ENCODE measurements around the gene SDK2. TPM values are rescaled to one million over a fixed set of nuclear protein-coding genes. Genes with fewer than 3 reads are reported as not detected.

Gene SDK2
- total and polyA plus RNA-seq, 9 of the 15 experiments (the other 6 are each of a cell fraction or from before 2014, with no cell fraction given), result 0.04 TPM; not detected in 8

DNA sequence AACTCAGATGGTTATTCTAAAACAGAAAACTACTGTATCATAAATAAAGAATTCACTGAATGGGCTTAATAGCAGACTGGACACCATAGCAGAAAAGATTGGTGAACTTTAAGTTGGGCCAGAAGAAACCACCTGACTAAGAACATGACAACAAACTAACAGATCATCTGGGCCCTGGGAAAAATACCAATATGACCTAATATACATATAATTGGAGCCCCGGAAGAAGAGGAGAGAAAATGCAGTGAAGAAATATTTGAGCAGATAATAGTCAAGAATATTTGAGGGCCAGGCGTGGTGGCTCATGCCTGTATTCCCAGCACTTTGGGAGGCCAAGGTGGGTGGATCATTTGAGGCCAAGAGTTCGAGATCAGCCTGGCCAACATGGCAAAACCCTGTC, 25.5 kb upstream of the SDK2 start:
- Histone ChIP-seq H3K9ac (ENCODE audit: insufficient read depth in 1 of 2, low read depth in 2 of 2, low read length in 2 of 2) (no peak overlapping the region), H3K4me1 (replicated peaks in 1 of 2; ENCODE audit: control insufficient read depth in 2 of 2, insufficient read depth in 2 of 2, low read length in 2 of 2) (no peaks in the 10 kb centered on the region), H2AFZ (ENCODE audit: low read depth, low read length) (no peak overlapping the region), H3K4me2 (ENCODE audit: insufficient read depth, low read length) (no peak overlapping the region), H3K27ac (ENCODE audit: extremely low read depth, low read depth, low read length) (no peak overlapping the region), H3K9me3 (replicated peaks; ENCODE audit: control insufficient read depth, insufficient read depth, low read depth, low read length) (no peaks in the 10 kb centered on the region), H3K36me3 (ENCODE audit: control insufficient read depth, insufficient read depth, low read length) (no peaks in the 10 kb centered on the region), H3K27me3 (ENCODE audit: control insufficient read depth in 2 of 2, insufficient read depth in 2 of 2, low read length in 2 of 2) (no peaks in the 10 kb centered on the region), H4K20me1 (replicated peaks; ENCODE audit: control insufficient read depth, insufficient read depth, low read length) (no peaks in the 10 kb centered on the region), H3K9me1 (ENCODE audit: control insufficient read depth, insufficient read depth, low read length) (no peaks in the 10 kb centered on the region), H3K4me3 (no peak overlapping the region), H3K79me2 (ENCODE audit: control insufficient read depth, insufficient read depth, low read length) (no peaks in the 10 kb centered on the region)
- POLR2A ChIA-PET, result no interaction called here
- in situ Hi-C loops (cut with MboI) (no loop called here), intact Hi-C loops (cut with micrococcal nuclease) (no loop called here)
- no peak for DNase-seq (ENCODE audit: extremely low read depth in 1 of 4, low spot score in 3 of 4)
- no TSS peak for BruUV-seq (replicated peaks)
- TF ChIP-seq SAFB2 (IDR thresholded peaks at IDR 0.05; ENCODE audit: borderline replicate concordance, low read depth, low read length, severe bottlenecking) (no peak), SREBF1 (IDR thresholded peaks at IDR 0.05; ENCODE audit: borderline replicate concordance, low read depth, low read length) (no peak), ZNF311 (CRISPR knock-in tag; IDR thresholded peaks at IDR 0.05) (no peak), ZSCAN32 (CRISPR knock-in tag; IDR thresholded peaks at IDR 0.05) (no peak), PTRF (tag; IDR thresholded peaks at IDR 0.05) (no peak), FOS (IDR thresholded peaks at IDR 0.05; ENCODE audit: extremely low read depth, insufficient read length) (no peak)
- TF ChIP-seq, protein P1, sequence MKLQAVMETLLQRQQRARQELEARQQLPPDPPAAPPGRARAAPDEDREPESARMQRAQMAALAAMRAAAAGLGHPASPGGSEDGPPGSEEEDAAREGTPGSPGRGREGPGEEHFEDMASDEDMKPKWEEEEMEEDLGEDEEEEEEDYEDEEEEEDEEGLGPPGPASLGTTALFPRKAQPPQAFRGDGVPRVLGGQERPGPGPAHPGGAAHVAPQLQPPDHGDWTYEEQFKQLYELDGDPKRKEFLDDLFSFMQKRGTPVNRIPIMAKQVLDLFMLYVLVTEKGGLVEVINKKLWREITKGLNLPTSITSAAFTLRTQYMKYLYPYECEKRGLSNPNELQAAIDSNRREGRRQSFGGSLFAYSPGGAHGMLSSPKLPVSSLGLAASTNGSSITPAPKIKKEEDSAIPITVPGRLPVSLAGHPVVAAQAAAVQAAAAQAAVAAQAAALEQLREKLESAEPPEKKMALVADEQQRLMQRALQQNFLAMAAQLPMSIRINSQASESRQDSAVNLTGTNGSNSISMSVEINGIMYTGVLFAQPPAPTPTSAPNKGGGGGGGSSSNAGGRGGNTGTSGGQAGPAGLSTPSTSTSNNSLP (IDR thresholded peaks at IDR 0.05; ENCODE audit: borderline replicate concordance, low read depth, low read length), result no peak
- TF ChIP-seq, protein P2, sequence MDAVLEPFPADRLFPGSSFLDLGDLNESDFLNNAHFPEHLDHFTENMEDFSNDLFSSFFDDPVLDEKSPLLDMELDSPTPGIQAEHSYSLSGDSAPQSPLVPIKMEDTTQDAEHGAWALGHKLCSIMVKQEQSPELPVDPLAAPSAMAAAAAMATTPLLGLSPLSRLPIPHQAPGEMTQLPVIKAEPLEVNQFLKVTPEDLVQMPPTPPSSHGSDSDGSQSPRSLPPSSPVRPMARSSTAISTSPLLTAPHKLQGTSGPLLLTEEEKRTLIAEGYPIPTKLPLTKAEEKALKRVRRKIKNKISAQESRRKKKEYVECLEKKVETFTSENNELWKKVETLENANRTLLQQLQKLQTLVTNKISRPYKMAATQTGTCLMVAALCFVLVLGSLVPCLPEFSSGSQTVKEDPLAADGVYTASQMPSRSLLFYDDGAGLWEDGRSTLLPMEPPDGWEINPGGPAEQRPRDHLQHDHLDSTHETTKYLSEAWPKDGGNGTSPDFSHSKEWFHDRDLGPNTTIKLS (IDR thresholded peaks at IDR 0.05; ENCODE audit: borderline replicate concordance, low read depth), result no peak
- CTCF ChIA-PET (ENCODE audit: low intra/inter-chr PET ratio), result no interaction called here
- WGBS (ENCODE audit: insufficient coverage, low coverage, missing lambda C conversion rate), result 0% methylated on average over 2 of the region's 3 CpGs
- no peak for FAIRE-seq
- ATAC-seq, result no peak

Data from K562 (cell line).